Hepatic stellate cell (primary cell): ENCODE measurements around the gene SPG7.
"Not testable (repeated sequence)": the region's sequence is repeated elsewhere in the genome, so short reads cannot be mapped to it uniquely, and the experiment has no call there.

Source experiments
- DNase-seq: peaks from one replicate; pipeline ENCODE4 v3.0.0; 2011; ENCODE audit warnings: low spot score

SPG7 gene

DNA sequence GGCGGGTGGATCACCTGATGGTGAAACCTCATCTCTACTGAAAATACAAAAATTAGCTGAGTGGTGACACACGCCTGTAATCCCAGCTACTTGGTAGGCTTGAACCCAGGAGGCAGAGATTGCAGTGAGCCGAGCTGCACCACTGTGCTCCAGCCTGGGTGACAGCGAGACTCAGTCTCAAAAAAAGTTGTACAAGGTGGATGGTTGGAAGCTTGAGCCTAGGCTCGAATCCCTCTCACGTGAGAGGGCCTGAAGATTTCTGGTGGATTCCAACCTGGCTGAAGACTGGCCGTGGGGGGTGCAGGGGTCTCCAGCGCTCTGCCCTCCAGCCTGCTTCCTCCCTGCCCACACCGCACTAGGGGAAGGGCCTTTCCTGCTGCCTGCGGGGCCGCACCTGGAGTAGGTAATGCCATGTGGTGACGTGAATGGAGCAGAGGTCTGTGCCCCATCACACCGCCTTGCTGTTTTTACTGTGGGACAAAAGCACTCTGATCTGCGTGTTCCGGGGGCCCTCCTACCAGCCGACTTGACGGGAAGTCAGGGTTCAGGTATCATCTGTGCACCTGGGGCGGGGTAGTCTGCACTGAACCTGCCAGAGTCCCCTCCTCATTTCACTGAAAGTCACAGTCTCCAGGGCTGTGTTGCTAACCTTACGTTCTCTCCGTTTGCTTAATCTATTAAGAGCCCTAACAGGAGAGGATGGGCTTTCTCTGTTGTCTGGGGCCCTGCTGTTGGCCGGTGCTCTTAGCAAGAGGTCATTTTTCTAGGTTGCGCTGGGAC is 56.5 kb downstream of the SPG7 start:
- DNase-seq = no peak

DNA sequence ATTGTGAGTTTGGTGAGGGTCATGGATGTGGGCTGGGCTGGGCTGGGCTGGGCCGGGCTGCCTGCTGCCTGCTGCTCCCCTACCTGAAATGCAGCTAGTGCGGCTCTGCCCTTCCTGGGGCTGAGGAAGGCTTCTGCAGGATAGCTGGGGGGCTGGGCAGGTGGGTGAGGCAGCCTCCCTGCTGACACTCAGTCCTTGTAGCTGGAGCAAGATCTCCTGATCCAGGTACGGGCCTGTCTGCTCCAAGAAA is 57.0 kb downstream of the SPG7 start:
- no peak for DNase-seq

GRCh38 chr16:89565506-89566372 is 57.5 kb downstream of the SPG7 start:
- no peak for DNase-seq

GRCh38 chr16:89567656-89568594 is 59.7 kb downstream of the SPG7 start:
- no peak for DNase-seq

- DNase-seq = no peak
Measured at GRCh38 chr16:89569506-89570341, 61.5 kb downstream of the SPG7 start.

- DNase-seq = no peak
Measured at GRCh38 chr16:89570342-89570923, 62.2 kb downstream of the SPG7 start.

GRCh38 chr16:89570983-89571598 is 62.9 kb downstream of the SPG7 start:
- not testable (repeated sequence) for DNase-seq

- DNase-seq = no peak
Measured at GRCh38 chr16:89571636-89572035, 63.4 kb downstream of the SPG7 start.

DNA sequence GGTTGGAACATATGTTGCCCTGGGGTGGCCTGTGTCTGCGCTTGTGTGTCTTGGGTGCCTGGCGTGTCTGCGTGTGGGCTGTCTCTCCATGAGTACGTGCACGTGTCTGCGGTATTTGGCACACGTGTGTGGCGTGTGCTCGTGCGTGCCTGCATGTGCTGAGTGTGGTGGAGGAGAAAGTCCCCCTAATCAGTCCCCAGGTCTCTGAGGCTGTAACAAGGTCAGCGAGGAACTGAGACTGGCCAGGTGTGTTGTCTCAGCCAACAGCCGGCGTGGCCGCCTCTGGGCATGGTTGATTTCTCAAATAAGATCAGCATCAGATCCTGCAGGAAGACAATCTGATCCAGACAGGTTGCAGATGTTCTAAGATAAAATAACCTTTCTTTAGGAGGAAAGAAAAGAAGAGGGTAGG is 63.9 kb downstream of the SPG7 start:
- no peak for DNase-seq

DNA sequence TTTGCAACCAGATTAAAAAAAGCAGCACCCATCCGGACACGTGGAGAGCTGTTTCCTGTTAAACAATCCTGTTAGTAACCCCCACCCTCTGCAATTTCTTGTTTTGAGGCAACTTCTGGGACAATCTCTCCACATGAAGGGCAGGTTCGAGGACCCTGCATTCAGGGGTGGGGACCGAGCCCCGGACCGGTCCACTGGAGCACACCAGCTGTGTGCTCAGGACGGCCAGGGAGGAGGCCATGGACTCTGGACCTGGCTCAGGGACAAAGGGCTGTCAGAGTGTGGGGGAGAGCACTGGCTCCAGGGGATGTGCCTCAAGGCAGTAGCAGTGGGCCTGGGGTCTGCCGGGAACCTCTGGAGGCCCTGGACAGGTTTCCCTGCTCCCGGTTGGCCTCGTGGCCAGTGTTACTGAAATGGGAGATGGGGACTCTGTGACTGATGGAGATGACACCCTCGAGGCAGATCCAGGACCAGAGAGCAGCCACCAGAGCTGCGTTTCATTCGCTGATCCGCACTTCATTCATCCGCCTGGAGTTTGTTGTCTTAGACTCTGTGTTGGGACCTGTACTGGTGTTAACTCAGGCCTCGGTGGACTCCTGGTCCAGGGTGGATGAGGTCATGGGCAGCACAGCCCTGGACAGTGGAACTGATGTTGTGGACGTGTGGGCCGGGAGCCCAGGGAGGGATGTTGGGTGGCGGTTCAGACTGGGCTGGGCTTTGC is 64.4 kb downstream of the SPG7 start:
- no peak for DNase-seq

GRCh38 chr16:89573826-89574680 is 65.8 kb downstream of the SPG7 start:
- DNase-seq = no peak

GRCh38 chr16:89574681-89575246 is 66.6 kb downstream of the SPG7 start:
- peak; percentile 94 for DNase-seq

- no peak for DNase-seq
Measured at GRCh38 chr16:89575247-89576152, 67.3 kb downstream of the SPG7 start, which contains the start of gene CPNE7. Gene CPNE7, plus strand, starts transcription at chr16:89575758. Its CDS starts 140 bp downstream, at chr16:89575898.

DNA sequence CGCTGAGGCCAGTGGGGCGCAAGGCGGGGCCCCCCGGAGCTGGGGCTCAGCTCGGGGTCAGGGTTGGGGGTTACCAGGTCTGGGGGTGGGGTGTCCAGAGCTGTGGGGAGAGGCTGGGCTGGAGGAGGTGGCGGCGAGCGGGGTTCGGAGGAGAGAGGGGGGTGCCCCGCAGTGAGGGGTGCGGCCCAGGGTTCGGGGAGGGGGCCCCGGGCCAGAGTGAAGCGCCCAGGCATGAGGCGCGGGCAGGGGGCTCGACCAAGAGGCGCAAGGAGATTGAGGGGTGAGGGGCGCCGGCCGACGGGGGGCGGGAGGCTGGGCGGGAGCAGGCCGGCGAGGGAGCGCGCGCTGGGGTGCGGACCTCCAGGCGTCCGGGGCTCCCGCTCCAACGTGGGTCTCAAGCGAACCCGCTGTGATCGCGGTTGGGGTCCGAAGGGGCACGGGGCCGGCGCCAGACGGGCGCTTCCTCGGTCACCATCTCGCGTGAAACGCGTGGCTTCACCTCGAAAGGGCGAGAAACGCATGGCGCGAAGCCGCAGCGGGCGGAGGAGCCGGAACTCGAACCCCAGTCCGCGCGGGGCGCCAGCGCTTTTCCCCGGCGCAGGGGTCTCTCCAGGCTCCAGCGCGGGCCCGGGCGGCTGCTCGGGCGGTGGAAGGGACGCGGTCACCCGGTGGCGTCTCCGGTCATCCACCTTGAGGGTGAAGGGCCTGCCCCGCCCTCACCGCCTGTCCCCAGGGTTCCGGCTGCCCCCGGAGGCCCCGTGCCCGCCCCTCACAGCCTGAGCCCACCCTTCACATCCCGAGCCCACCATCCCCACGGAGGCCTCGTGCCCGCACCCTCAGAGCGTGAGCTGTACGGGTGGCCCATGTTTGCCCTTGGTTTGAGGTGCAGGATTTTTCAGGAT is 68.2 kb downstream of the SPG7 start:
- no peak for DNase-seq

- DNase-seq = no peak
Measured at GRCh38 chr16:89577055-89577759, 69.0 kb downstream of the SPG7 start.

DNA sequence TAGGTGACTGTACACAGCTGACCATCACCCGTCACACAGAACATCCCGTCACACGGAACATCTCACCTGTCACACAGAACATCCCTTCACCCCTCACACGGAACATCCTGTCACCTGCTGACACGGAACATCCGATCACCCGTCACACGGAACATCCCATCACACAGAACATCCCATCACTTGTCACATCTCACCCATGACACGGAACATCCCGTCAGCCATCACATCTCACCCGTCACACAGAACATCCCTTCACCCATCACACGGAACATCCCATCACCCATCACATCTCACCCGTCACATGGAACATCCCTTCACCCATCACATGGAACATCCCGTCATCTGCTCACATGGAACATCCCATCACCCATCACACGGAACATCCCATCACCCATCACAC is 71.1 kb downstream of the SPG7 start:
- DNase-seq = no peak
